NOMO-1 (cell line): ENCODE measurements around the gene HOXD12.

Experiments
- DNase-seq, 2 experiments: peaks; one replicate each; lab custom pipeline; 2025; ENCODE audit not compliant: unreplicated experiment in 2 of 2; lab: John Stamatoyannopoulos, UW

The HOXD12 gene, protein sequence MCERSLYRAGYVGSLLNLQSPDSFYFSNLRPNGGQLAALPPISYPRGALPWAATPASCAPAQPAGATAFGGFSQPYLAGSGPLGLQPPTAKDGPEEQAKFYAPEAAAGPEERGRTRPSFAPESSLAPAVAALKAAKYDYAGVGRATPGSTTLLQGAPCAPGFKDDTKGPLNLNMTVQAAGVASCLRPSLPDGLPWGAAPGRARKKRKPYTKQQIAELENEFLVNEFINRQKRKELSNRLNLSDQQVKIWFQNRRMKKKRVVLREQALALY

DNA sequence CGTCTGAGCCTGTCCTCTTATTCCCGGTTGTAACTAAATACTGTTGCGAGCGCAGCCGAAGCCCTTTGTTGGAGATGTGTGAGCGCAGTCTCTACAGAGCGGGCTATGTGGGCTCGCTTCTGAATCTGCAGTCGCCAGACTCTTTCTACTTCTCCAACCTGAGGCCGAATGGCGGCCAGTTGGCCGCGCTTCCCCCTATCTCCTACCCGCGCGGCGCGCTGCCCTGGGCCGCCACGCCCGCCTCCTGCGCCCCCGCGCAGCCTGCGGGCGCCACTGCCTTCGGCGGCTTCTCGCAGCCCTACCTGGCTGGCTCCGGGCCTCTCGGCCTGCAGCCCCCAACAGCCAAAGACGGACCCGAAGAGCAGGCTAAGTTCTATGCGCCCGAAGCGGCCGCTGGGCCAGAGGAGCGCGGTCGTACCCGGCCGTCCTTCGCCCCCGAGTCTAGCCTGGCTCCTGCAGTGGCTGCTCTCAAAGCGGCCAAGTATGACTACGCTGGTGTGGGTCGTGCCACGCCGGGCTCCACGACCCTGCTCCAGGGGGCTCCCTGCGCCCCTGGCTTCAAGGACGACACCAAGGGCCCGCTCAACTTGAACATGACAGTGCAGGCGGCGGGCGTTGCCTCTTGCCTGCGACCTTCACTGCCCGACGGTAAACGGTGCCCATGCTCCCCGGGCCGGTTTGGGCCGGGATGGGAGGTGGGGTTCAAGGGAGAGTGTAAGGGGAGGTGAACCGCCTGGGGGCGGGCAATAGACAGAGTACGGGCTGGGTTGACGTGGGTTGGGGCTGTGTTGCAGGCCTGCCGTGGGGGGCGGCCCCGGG is at the start of gene HOXD12:
Gene HOXD12, plus strand, starts transcription at position 68 of the 819 bp plus-strand sequence. Its CDS starts 7 bp downstream, at position 75.
- DNase-seq = no peak

- DNase-seq = no peak
Observed at GRCh38 chr2:176056406-176056805, 43.2 kb upstream of the HOXD12 start.

DNA sequence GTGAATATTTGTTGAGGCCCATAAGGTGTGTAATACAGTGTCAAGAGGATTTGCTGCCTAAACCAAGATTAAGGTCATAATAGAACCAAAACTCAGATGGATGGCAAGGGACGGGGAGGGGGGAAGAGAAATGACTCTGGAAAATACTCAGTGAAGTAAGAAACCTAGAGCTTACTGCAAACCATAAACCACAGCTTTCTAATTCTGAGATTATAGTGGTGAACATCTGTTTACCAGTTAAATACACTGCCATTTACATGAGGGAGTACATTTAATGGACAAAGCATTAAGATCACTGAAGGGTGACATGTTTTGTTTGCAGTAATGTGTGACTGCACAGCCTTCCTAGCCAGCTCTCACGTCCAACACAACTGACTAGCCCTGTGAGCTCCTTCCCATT is 35.6 kb upstream of the HOXD12 start:
- no peak for DNase-seq

DNA sequence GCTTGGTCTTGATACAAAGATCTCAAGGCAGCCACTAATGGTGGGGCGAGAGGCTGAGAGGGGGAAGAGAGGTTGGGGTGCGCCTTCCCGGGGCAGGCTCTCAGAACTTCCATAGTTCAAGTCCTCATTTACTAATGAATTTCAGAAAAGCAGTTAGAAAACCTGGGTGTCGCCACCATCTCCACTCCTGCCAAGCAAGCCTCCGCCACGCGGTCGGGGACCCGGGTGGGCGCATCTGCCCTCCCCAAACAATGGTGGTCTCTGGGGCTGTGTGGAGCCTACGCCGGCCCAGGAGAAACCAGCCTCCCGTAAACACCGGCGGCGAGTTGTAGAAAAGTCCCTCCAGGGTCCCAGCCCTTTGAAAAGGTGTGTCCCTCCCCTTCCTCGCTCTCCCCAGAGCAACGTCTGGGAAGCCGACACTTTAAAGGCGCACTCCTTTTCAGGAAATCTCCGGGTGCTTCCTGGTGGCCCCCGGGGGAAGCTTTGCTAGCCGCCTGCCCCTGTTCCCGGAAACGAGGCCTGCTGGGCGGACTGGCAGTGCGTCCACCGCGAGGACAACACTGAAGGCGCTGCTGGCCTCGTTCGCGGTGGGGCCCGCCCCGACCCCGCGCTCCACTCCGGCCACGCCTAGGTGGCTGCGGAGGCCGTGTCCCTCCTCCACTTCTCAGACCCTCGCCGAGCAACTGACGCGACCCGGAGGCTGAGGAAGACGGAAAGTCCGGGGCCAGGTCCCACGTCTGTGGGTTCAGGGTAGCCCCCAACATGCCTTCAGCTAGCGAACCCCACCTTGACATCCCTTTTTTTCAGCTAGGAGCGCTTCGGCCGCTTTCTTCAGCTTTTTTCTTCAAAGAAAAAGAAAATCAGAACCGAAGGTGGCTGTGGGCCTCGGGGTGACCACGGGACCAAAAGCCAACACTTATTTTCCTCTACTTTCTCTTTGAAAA is 32.7 kb upstream of the HOXD12 start:
- DNase-seq = no peak

DNA sequence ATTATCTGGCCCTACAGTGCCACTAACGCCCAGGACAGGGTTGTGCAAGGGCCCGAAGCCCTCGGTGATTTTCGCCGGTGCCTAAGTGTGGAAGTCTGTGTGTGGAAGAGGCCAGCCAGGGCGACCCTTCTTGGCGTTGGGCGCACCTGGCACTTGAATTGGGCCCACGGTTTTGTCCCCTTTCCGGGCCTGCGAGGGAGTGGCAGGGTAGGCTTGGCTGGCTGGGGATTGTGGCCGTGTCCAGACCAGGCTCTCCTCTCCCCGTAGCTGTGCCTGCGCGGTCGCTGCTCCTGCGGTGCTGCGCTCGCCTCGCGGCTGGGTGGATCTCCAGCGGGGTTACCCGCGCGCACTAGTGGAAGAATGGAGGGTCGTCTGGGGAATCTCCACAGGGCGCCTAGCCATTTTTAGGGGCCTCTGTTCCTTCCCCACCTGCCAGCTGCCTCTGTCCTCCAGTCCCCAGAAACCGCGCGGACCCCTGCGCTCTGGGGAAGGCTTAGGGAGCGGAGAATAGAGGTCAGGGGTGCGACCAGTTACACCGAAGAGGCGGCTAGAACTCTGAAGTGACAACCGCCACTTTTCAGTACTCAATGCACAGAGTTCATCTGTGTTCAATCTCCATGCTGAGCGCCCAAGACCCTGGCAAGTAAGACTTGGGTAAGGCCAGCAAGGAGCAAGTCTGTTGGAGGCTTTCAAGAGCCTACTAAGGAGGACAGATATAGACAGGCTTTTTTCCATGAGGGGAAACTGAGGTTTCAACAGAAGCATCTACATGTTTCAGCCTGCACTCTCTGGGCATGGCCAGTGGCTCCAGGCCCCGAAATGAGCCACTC is 31.8 kb upstream of the HOXD12 start:
- no peak for DNase-seq

- DNase-seq = no peak
Observed at GRCh38 chr2:176068419-176068832, 31.2 kb upstream of the HOXD12 start.

DNA sequence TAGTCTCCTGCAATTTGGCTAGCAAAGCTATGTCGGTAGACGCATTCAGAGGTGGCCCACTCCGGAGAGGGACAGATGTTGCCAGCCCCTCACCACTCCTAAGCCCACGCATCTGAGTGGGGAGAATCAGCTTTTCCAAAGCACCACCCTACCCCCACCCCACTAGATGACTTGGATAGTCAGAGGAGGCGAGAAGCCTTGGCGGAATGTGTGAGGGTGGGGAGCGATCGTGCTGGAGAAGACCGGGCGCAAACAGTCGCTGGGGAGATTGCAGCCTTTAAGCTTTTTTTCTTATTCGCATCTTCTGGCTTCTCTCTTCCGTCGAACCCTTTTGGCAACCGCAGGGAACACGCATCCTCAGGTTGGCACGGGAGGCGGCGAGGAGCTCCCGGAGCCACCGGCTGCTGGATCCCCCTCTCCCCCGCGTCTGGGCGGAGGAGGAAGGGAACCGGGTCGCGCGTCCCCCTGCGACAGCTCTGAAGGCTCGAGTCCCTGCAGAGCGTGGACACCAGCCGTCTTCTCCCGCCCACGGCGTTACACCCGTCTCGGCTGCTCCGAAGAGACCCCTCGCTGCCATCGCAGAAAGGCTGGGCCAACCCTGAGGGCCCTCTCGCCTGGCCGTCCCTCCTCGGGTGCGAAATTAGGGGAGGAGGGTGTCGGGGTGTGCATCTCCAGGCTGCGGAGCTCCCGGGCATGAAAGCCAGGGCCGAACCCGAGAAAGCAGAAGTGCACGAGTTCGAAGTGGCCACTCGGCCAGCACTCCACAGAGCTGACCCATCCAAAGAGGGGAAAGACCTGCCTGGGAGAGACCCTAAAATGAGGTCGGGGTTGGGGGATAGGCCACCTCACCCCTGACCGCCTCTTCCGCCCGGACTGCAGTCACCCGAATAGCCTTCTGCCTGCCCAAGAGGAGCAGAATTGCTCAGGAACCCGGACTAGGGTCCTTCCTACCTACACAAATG is 28.0 kb upstream of the HOXD12 start:
- DNase-seq = no peak

DNA sequence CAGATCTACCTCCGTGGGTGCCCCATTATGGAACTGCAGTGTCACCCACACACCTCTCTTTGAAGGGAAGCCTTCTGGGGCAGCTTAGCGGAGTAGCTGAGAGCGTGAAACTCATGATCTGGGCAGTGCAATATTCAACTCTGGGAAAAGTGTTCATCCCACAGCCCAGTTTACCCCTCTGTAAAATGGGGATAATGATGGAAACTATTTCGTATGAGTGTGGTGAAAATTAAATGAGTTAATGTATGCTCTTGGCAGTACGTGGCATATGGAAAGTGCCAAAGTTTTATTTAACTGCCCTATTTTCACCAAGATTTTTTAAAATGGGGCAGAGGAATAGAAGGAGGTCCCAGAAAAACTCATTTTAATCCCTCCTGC is 27.3 kb upstream of the HOXD12 start:
- no peak for DNase-seq

DNA sequence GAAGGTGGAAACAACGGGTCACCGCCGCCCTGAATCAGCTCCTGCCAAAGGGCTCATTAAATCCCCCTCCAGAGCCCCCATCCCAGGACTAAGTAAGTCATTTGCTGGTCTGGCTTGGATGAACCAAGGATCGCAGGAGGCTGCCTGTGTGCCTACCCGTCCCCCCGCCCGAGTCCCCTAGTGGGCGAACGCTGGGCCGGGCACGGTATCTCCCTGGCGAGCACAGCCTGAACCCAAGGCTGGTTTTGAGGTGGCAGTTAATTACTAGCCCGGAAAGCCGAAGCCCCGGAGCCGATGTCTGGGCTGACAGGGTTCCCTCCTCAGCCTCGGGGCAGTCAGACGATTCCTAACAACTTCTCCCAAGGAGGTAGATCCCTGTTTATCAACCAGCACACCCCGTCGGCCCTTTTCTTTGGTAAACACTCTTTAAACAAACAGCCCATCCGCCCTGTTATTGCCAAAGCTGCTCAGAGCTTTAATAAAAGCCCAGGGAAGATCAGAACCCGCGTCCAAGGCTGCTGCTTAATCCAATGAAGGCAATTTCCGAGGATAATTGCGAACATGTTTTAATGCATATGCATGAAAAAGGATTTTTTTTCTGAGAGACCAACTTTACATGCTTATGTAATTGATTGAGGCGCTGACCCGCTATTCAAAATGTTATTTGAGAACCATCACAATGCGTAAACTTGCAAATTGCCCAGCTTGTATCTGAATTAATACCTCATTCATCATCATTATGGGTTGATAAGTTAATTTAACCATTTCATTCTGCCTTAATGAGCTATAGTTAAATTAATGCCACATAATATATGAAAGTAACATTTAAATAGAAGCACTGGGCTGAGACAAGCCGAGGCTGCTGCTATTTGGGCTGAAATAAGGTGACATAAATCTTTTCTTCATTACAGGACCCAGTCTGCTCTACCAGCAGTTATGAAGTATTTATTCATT is 26.4 kb upstream of the HOXD12 start:
- no peak for DNase-seq

DNA sequence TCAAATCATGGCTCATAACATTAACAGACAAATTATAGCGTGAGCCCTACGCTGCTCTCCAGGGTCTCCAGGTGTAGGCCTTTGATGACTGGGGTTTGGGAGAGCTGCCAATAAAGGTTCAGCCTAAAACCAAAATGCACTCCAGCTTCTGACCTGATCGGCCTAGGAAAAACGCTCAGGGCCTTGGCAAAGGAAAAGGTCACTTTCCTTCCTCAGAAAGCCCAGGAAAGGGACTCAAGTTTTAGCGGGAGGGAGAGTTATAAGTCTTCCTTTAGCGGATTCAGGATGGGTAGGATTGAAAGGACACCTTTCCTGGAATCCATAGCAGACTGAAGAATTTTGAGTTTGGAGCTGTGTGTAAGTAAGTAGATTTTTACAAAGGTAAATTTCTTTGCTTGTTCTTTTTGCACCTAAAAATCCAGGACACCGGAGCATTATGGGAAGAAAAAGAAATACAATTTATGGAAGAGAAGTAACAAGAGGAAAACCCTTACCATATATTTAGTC is 24.6 kb upstream of the HOXD12 start:
- no peak for DNase-seq

DNA sequence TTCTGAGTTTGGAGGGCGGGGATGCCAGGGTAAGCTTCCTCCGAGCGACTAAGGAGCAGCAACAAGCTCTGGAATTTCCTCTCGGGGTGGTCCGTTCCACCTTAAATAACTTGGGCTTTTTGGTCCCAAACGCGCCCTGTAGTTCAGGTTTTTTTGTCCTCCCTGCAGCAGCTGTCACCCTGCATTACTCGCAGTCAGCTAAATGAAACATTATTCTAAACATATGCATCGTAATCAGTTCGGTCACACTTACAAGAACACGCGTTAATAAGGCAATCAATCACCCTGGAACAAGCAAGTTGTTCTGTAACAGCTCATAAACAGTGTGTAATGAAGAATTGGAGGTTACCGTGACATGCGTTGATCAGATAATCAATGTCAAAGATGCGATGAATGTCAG is 24.1 kb upstream of the HOXD12 start:
- no peak for DNase-seq

DNA sequence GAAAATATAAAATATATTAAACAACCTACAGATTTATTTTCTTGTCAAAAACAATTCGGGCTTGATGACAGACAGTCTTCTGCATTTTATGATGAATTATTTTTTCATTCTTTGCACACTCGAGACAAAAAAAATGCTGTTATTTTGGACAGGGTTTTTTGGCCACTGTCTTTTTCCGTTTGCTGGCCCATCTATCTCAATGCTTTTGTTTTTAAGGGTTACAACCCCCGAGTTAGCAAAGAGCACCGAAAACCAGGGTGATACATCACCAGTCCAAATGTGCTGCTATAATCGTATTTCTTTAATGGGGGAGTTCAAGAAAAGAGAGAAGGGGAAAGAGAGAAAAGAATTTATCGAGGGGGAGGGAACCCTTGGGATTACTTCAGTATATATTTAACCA is 23.5 kb upstream of the HOXD12 start:
- no peak for DNase-seq

DNA sequence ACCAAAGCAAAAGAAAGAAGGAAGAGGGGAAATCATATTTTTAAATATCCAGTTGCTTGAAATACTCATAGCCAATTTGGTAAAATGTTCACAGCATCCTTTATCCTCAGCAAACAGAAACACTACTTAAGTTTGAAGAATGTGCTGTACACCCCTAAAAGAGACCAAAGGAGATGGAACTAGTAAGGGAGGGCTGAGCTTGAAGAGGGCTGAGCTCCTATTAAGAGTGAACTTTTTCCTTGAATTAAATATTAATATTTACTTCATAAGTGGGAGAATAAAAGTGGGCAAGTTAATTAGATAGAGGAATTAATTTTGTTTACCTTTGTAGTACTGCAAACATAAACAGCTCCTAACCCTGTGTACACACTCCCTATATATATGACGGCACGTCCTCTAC is 22.8 kb upstream of the HOXD12 start:
- DNase-seq = no peak

GRCh38 chr2:176078541-176079284 is 20.9 kb upstream of the HOXD12 start:
- no peak for DNase-seq

- no peak for DNase-seq
Observed at GRCh38 chr2:176079285-176079830, 20.2 kb upstream of the HOXD12 start.

- DNase-seq = no peak
Observed at GRCh38 chr2:176079831-176080539, 19.6 kb upstream of the HOXD12 start.
